CD4-positive, alpha-beta memory T cell (primary cell): Measurements from ENCODE around the gene RPS24. TPM values are rescaled to one million over a fixed set of nuclear protein-coding genes. Genes with fewer than 3 reads are reported as not detected.

Experiments used
- CTCF ChIA-PET: fragments of 350-600 bp; sonication (Branson Sonifier 250); formaldehyde crosslinking; loops from one replicate; lab custom pipeline; 2021; ENCODE audit warnings: inconsistent platforms; ENCODE audit not compliant: partially characterized antibody; lab: Charles Lee
- POLR2A ChIA-PET: fragments of 350-600 bp; sonication (Branson Sonifier 250); formaldehyde crosslinking; loops from one replicate; lab custom pipeline; 2021; ENCODE audit not compliant: partially characterized antibody; lab: Charles Lee
- DNase-seq, 5 donors: peaks; one replicate each; pipeline versions ENCODE4 v3.0.0 to v3.0.0-alpha.2; 2020 to 2022; ENCODE audit warnings: mixed read lengths in 1 of 5
- H3K27ac ChIP-seq: one replicate; pipeline ENCODE4 v1.7.0; 2013; ENCODE audit warnings: low read depth, low read length
- H3K27me3 ChIP-seq: 2 replicates; pipeline ENCODE4 v1.7.0; 2013; ENCODE audit warnings: mild to moderate bottlenecking, low read length, moderate library complexity; ENCODE audit not compliant: insufficient read depth
- H3K36me3 ChIP-seq: 2 replicates; pipeline ENCODE4 v1.7.0; 2013; ENCODE audit warnings: mild to moderate bottlenecking, low read length, moderate library complexity; ENCODE audit not compliant: insufficient read depth
- H3K4me1 ChIP-seq: 2 replicates; pipeline ENCODE4 v1.7.0; 2013; ENCODE audit warnings: mild to moderate bottlenecking, low read length, moderate library complexity; ENCODE audit not compliant: insufficient read depth
- H3K4me3 ChIP-seq, 2 donors: one replicate each; pipeline ENCODE4 v1.7.0; 2013; ENCODE audit warnings: low read length in 2 of 2, mild to moderate bottlenecking in 1 of 2
- H3K9me3 ChIP-seq, 2 donors: one replicate each; pipeline ENCODE4 v1.7.0; 2013; ENCODE audit warnings: low read length in 2 of 2, control low read depth in 1 of 2; ENCODE audit not compliant: control insufficient read depth in 1 of 2
- H3K27ac Mint-ChIP-seq, 7 donors: one replicate each; pipeline ENCODE4 v1.8.0; 2020 to 2021; ENCODE audit warnings: mixed read lengths in 7 of 7, mild to moderate bottlenecking in 6 of 7, inconsistent platforms in 3 of 7, moderate library complexity in 3 of 7
- H3K27me3 Mint-ChIP-seq, 2 donors: one replicate each; pipeline ENCODE4 v1.8.0; 2020 to 2021; ENCODE audit warnings: mixed read lengths in 2 of 2
- H3K36me3 Mint-ChIP-seq, 2 donors: one replicate each; pipeline ENCODE4 v1.8.0; 2020 to 2021; ENCODE audit warnings: mixed read lengths in 2 of 2, inconsistent platforms in 1 of 2, mild to moderate bottlenecking in 1 of 2
- H3K4me1 Mint-ChIP-seq, 4 donors: one replicate each; pipeline ENCODE4 v1.8.0; 2020 to 2021; ENCODE audit warnings: mixed read lengths in 4 of 4, mild to moderate bottlenecking in 1 of 4
- H3K4me3 Mint-ChIP-seq, 8 donors: one replicate each; pipeline ENCODE4 v1.8.0; 2020 to 2021; ENCODE audit warnings: mixed read lengths in 8 of 8, mild to moderate bottlenecking in 7 of 8, moderate library complexity in 6 of 8, inconsistent platforms in 3 of 8
- H3K9me3 Mint-ChIP-seq, 8 donors: one replicate each; pipeline ENCODE4 v1.8.0; 2020 to 2021; ENCODE audit warnings: mixed read lengths in 8 of 8, mild to moderate bottlenecking in 5 of 8, inconsistent platforms in 3 of 8, moderate library complexity in 1 of 8
- intact Hi-C: fragments of 100-400 bp; cut with micrococcal nuclease; formaldehyde crosslinking; loops from one replicate; pipeline ENCODE4 v1.15.1; 2023
- polyA plus RNA-seq, 2 donors: library from polyadenylated mRNA; unstranded; fragments of 300-500 nt; fragmentation: Illumina TruSeq; gene quantifications; one replicate each; pipeline ENCODE4 v1.2.3, GENCODE V29; 2021
- total RNA-seq, 2 experiments: library from RNA; stranded (reverse); gene quantifications; one replicate each; pipeline ENCODE4 v1.2.3, GENCODE V29; 2021

RPS24 gene
- total and polyA plus RNA-seq, 4 experiments from 2014 or later: 778 to 1,885 (median 1,335) TPM

- Histone ChIP-seq H3K9me3 (no peaks in the 10 kb centered on the region), H3K4me1 (peaks cover 55% of the 10 kb centered on the region), H3K36me3 (peaks cover 67% of the 10 kb centered on the region), H3K27ac (no peak overlapping the region), H3K27me3 (no peaks in the 10 kb centered on the region), H3K4me3 (no peak overlapping the region)
- no peak for DNase-seq
- intact Hi-C loops: loop anchor here (10.0 kb wide), 2 partner anchors 1287 to 1407 kb away; partner anchors contain the start of gene ZCCHC24
- POLR2A ChIA-PET: no interaction called here
- H3K36me3 Mint-ChIP-seq: peaks cover 59 to 82% of the 10 kb centered on the region in 2 donors
- CTCF ChIA-PET: interaction anchor here (3.3 kb wide), 1 partner anchor 9 kb away, joined by 49 read pairs; no protein-coding TSS in a partner anchor
- no peaks in the 10 kb centered on the region for H3K9me3 Mint-ChIP-seq
- H3K4me1 Mint-ChIP-seq: peaks cover 45 to 89% (median 60%) of the 10 kb centered on the region in 4 donors
- no peaks in the 10 kb centered on the region for H3K27me3 Mint-ChIP-seq
- H3K4me3 Mint-ChIP-seq: peak overlapping the region in 1 of 8 donors; percentile 49
- H3K27ac Mint-ChIP-seq: peak overlapping the region in 3 of 7 donors; percentile 31 to 87 (median 41)
Measured at GRCh38 chr10:78038105-78038504, 4.4 kb downstream of the RPS24 start.

DNA sequence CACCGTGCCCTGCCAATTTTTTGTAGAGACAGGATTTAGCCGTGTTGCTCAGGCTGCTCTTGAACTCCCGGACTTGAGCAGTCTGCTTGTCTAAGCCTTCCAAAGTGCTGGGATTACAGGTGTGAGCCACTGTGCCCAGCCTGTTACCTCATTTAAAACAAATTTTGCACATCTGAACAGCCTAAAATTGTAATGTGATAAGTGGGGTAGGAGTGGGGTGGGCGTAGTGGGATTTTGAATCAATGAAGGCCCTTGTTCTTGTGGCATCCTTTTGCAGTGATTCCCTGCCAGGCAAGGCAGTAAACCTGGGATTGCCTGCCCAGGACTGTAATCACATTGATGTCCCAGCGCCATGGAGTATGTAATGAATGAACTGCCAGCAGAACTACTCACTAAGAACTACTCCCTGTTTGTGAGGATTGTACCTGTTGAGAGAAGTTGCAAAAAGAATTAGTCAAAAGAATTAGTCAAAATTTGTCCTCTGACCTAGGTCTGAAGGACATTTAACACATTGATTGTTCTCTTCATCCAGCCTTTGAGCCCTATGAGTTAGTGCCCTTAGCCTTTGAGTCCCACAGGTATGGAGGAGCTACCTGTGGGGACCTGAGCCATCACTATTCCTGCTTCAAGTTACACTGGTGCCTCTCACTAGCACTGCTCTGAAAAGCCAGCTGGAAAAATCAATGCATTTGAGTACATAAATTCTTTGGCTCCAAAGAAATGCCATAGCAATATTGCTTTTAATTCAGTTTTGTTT, 5.3 kb downstream of the RPS24 start:
- ChIA-PET CTCF (interaction anchor here (3.3 kb wide), 1 partner anchor 8 kb away, joined by 49 read pairs; no protein-coding TSS in a partner anchor), POLR2A (interaction anchor here (1.3 kb wide), 1 partner anchor 9 kb away, joined by 4 read pairs; the partner anchor contains the start of gene POLR3A)
- Histone ChIP-seq H3K36me3 (peaks cover 67% of the 10 kb centered on the region), H3K4me3 (no peak overlapping the region), H3K27ac (no peak overlapping the region), H3K9me3 (no peaks in the 10 kb centered on the region), H3K27me3 (no peaks in the 10 kb centered on the region), H3K4me1 (peaks cover 55% of the 10 kb centered on the region)
- H3K36me3 Mint-ChIP-seq: peaks cover 61 to 84% of the 10 kb centered on the region in 2 donors
- H3K27me3 Mint-ChIP-seq: no peaks in the 10 kb centered on the region
- H3K4me1 Mint-ChIP-seq: peaks cover 45 to 81% (median 56%) of the 10 kb centered on the region in 4 donors
- H3K27ac Mint-ChIP-seq: peak overlapping the region in 4 of 7 donors; percentile 13 to 76 (median 58)
- no peak for DNase-seq
- peak overlapping the region in 4 of 8 donors; percentile 13 to 39 (median 25) for H3K4me3 Mint-ChIP-seq
- intact Hi-C loops: loop anchor here (10.0 kb wide), 2 partner anchors 1286 to 1406 kb away; partner anchors contain the start of gene ZCCHC24
- H3K9me3 Mint-ChIP-seq: no peaks in the 10 kb centered on the region

GRCh38 chr10:78039743-78040142, 6.1 kb downstream of the RPS24 start:
- Histone ChIP-seq H3K27me3 (no peaks in the 10 kb centered on the region), H3K36me3 (peaks cover 67% of the 10 kb centered on the region), H3K4me1 (peaks cover 49% of the 10 kb centered on the region), H3K27ac (no peak overlapping the region), H3K9me3 (no peaks in the 10 kb centered on the region), H3K4me3 (no peak overlapping the region)
- ChIA-PET CTCF (interaction anchor here (1.1 kb wide), 1 partner anchor 10 kb away, joined by 6 read pairs; no protein-coding TSS in a partner anchor), POLR2A (interaction anchor here (1.3 kb wide), 1 partner anchor 10 kb away, joined by 4 read pairs; the partner anchor contains the start of gene POLR3A)
- Mint-ChIP-seq H3K4me1 (peaks cover 43 to 73% (median 52%) of the 10 kb centered on the region in 4 donors), H3K36me3 (peaks cover 61 to 83% of the 10 kb centered on the region in 2 donors), H3K27me3 (no peaks in the 10 kb centered on the region), H3K4me3 (no peak overlapping the region), H3K9me3 (no peaks in the 10 kb centered on the region), H3K27ac (peak overlapping the region in 4 of 7 donors; percentile 22 to 76 (median 48))
- DNase-seq: no peak
- intact Hi-C loops: loop anchor here (10.0 kb wide), 2 partner anchors 1285 to 1405 kb away; partner anchors contain the start of gene ZCCHC24

- Histone ChIP-seq H3K9me3 (no peaks in the 10 kb centered on the region), H3K4me1 (peaks cover 32% of the 10 kb centered on the region), H3K27me3 (no peaks in the 10 kb centered on the region), H3K36me3 (peaks cover 54% of the 10 kb centered on the region), H3K4me3 (no peak overlapping the region), H3K27ac (no peak overlapping the region)
- POLR2A ChIA-PET: interaction anchor here (3.3 kb wide), 1 partner anchor 7 kb away, joined by 16 read pairs; the partner anchor contains the start of gene RPS24
- H3K36me3 Mint-ChIP-seq: peaks cover 52 to 69% of the 10 kb centered on the region in 2 donors
- peaks cover 27 to 56% (median 39%) of the 10 kb centered on the region in 4 donors for H3K4me1 Mint-ChIP-seq
- intact Hi-C loops: no loop called here
- H3K9me3 Mint-ChIP-seq: no peaks in the 10 kb centered on the region
- no peak overlapping the region for H3K4me3 Mint-ChIP-seq
- H3K27ac Mint-ChIP-seq: peak overlapping the region; percentile 13 to 78 (median 68)
- DNase-seq: no peak
- no peaks in the 10 kb centered on the region for H3K27me3 Mint-ChIP-seq
- CTCF ChIA-PET: interaction anchor here (1.2 kb wide), 1 partner anchor 1155 kb away, joined by 3 read pairs; no protein-coding TSS in a partner anchor
Measured at GRCh38 chr10:78041170-78042057, 7.8 kb downstream of the RPS24 start.

GRCh38 chr10:78042058-78042751, 8.5 kb downstream of the RPS24 start:
- Histone ChIP-seq H3K9me3 (no peaks in the 10 kb centered on the region), H3K4me1 (peaks cover 28% of the 10 kb centered on the region), H3K27me3 (no peaks in the 10 kb centered on the region), H3K36me3 (peaks cover 46% of the 10 kb centered on the region), H3K4me3 (no peak overlapping the region), H3K27ac (no peak overlapping the region)
- CTCF ChIA-PET: interaction anchor here (1.2 kb wide), 1 partner anchor 1154 kb away, joined by 3 read pairs; no protein-coding TSS in a partner anchor
- no peak for DNase-seq
- Mint-ChIP-seq H3K27ac (peak overlapping the region in 4 of 7 donors; percentile 14 to 68 (median 23)), H3K9me3 (no peaks in the 10 kb centered on the region), H3K4me3 (no peak overlapping the region), H3K27me3 (no peaks in the 10 kb centered on the region), H3K4me1 (peaks cover 21 to 51% (median 33%) of the 10 kb centered on the region in 4 donors), H3K36me3 (peaks cover 44 to 62% of the 10 kb centered on the region in 2 donors)
- intact Hi-C loops: no loop called here
- POLR2A ChIA-PET: interaction anchor here (3.3 kb wide), 1 partner anchor 8 kb away, joined by 16 read pairs; the partner anchor contains the start of gene RPS24

DNA sequence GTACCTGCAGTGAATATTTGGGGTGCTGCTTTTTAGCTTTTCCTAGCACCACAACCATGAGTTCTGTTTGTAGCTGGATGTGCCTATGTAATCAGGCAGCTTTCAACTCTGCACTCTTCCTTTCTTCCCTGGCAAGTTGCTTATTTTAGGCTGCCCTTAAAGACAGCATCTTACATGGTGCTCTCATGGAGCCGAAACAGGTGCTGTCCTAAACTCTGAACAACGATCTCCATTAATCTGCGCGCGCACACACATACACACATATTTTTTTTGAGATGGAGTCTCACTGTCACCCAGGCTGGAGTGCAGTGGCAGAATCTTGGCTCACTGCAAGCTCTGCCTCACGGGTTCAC, 9.1 kb downstream of the RPS24 start:
- peaks cover 41% of the 10 kb centered on the region for H3K36me3 ChIP-seq
- H3K27me3 ChIP-seq: no peaks in the 10 kb centered on the region
- no peaks in the 10 kb centered on the region for H3K27me3 Mint-ChIP-seq
- peak overlapping the region in 3 of 7 donors; percentile 18 to 44 (median 28) for H3K27ac Mint-ChIP-seq
- no peak for DNase-seq
- H3K9me3 ChIP-seq: no peaks in the 10 kb centered on the region
- ChIA-PET POLR2A (interaction anchor here (3.3 kb wide), 1 partner anchor 9 kb away, joined by 16 read pairs; the partner anchor contains the start of gene RPS24), CTCF (interaction anchor here (1.2 kb wide), 1 partner anchor 1153 kb away, joined by 3 read pairs; no protein-coding TSS in a partner anchor)
- no peak overlapping the region for H3K4me3 Mint-ChIP-seq
- H3K9me3 Mint-ChIP-seq: no peaks in the 10 kb centered on the region
- peaks cover 39 to 57% of the 10 kb centered on the region in 2 donors for H3K36me3 Mint-ChIP-seq
- H3K4me1 Mint-ChIP-seq: peaks cover 19 to 49% (median 32%) of the 10 kb centered on the region in 4 donors
- H3K4me3 ChIP-seq: no peak overlapping the region
- intact Hi-C loops: no loop called here
- peaks cover 27% of the 10 kb centered on the region for H3K4me1 ChIP-seq
- H3K27ac ChIP-seq: no peak overlapping the region
